HCT116 (cell line): ENCODE results near the gene MEN1. TPM values are rescaled to one million over a fixed set of nuclear protein-coding genes. Genes with fewer than 3 reads are reported as not detected.

Experiments
- ATAC-seq: fragments of 200-7000 bp; cut with Tn5 transposase; 2 replicates; pipeline ENCODE4 v1.9.1; 2020; ENCODE audit warnings: mild to moderate bottlenecking, moderate library complexity
- BruUV-seq: library from RNA; stranded (reverse); fragments of 400-500 nt; replicated peaks from 2 replicates; lab custom pipeline; 2021; lab: Mats Ljungman, UMichigan
- CTCF ChIA-PET: fragments of 300-600 bp; sonication (Branson Sonifier 250); formaldehyde crosslinking; loops from one replicate; lab custom pipeline; 2021; ENCODE audit warnings: antibody characterized with exemption; lab: Charles Lee
- POLR2A ChIA-PET: fragments of 300-600, 350-600 bp; sonication (Branson Sonifier 250); formaldehyde crosslinking; loops from one replicate; lab custom pipeline; 2021; ENCODE audit warnings: antibody characterized with exemption; lab: Charles Lee
- RAD21 ChIA-PET, 2 experiments: fragments of 300-600 bp; sonication (Branson Sonifier 250); formaldehyde crosslinking; loops; one replicate each; lab custom pipeline; 2023; ENCODE audit warnings: low total read pairs in 2 of 2; ENCODE audit not compliant: uncharacterized antibody in 2 of 2, unreplicated experiment in 2 of 2, low non-redundant PET in 1 of 2; lab: Charles Lee
- DNase-seq: peaks from one replicate; pipeline ENCODE4 v3.0.0-alpha.2; 2010; ENCODE audit warnings: low read depth, low spot score
- H2AFZ ChIP-seq: fragments of 200-600 bp; shearing (Covaris generic), sonication (generic); 2 replicates; pipeline ENCODE4 v1.6.1; 2017; ENCODE audit warnings: low read depth, mixed run types, mixed read lengths, antibody characterized with exemption, low read length; ENCODE audit not compliant: poor library complexity, severe bottlenecking
- H3K27ac ChIP-seq: 2 replicates; pipeline ENCODE4 v1.5.1; 2012; ENCODE audit warnings: low read depth, low read length
- H3K27me3 ChIP-seq: fragments of 200-600 bp; sonication (generic); 2 replicates; pipeline ENCODE4 v1.6.1; 2016; ENCODE audit warnings: mixed run types, low read length, mixed read lengths; ENCODE audit not compliant: insufficient read depth
- H3K36me3 ChIP-seq, 2 experiments: fragments of 200-500 bp in 1 of 2; fragments of 200-600 bp in 1 of 2; sonication (Bioruptor generic) in 1 of 2; sonication (generic) in 1 of 2; 2 replicates each; pipeline versions ENCODE4 v1.5.1 to v1.6.1; 2014 to 2016; ENCODE audit warnings: low read length in 2 of 2, inconsistent platforms in 1 of 2, mixed read lengths in 1 of 2, mixed run types in 1 of 2; ENCODE audit not compliant: insufficient read depth in 2 of 2, control insufficient read depth in 1 of 2
- H3K4me1 ChIP-seq, 2 experiments: fragments of 200-600 bp in 1 of 2; sonication (generic) in 1 of 2; 2 replicates each; pipeline versions ENCODE4 v1.5.1 to v1.6.1; 2012 to 2017; ENCODE audit warnings: low read length in 2 of 2, inconsistent platforms in 1 of 2, mild to moderate bottlenecking in 1 of 2, mixed read lengths in 1 of 2, mixed run types in 1 of 2, moderate library complexity in 1 of 2; ENCODE audit not compliant: insufficient read depth in 2 of 2, control insufficient read depth in 1 of 2
- H3K4me2 ChIP-seq: fragments of 200-600 bp; sonication (generic); 2 replicates; pipeline ENCODE4 v1.6.1; 2017; ENCODE audit warnings: mixed run types, low read length, mixed read lengths
- H3K4me3 ChIP-seq, 2 experiments: fragments of 200-600 bp in 1 of 2; sonication (generic) in 1 of 2; replicated peaks in 1 of 2; 2 replicates each; pipeline ENCODE4 v1.5.1; 2011 to 2016; ENCODE audit warnings: low read length in 2 of 2, control low read depth in 1 of 2, low read depth in 1 of 2, mild to moderate bottlenecking in 1 of 2, mixed read lengths in 1 of 2, mixed run types in 1 of 2
- H3K79me2 ChIP-seq: fragments of 200-600 bp; sonication (generic); 2 replicates; pipeline ENCODE4 v1.6.1; 2017; ENCODE audit warnings: mild to moderate bottlenecking, mixed run types, low read length, moderate library complexity, mixed read lengths; ENCODE audit not compliant: insufficient read depth
- H3K9ac ChIP-seq: fragments of 200-600 bp; sonication (generic); 2 replicates; pipeline ENCODE4 v1.6.1; 2016; ENCODE audit warnings: low read length, mixed read lengths
- H3K9me2 ChIP-seq: fragments of 200-600 bp; sonication (generic), shearing (Covaris generic); 2 replicates; pipeline ENCODE4 v1.6.1; 2017; ENCODE audit warnings: mixed run types, mild to moderate bottlenecking, moderate library complexity; ENCODE audit not compliant: insufficient read depth
- H3K9me3 ChIP-seq, 2 experiments: fragments of 200-500 bp in 1 of 2; fragments of 200-600 bp in 1 of 2; sonication (Bioruptor generic) in 1 of 2; sonication (generic) in 1 of 2; 2 replicates each; pipeline ENCODE4 v1.6.1; 2014 to 2017; ENCODE audit warnings: low read length in 2 of 2, mixed read lengths in 2 of 2, inconsistent platforms in 1 of 2, low read depth in 1 of 2, mild to moderate bottlenecking in 1 of 2, mixed run types in 1 of 2, moderate library complexity in 1 of 2; ENCODE audit not compliant: control insufficient read depth in 1 of 2, insufficient read depth in 1 of 2
- H4K20me1 ChIP-seq: fragments of 200-600 bp; sonication (generic), shearing (Covaris generic); 2 replicates; pipeline ENCODE4 v1.6.1; 2017; ENCODE audit warnings: mixed run types, mild to moderate bottlenecking, moderate library complexity; ENCODE audit not compliant: insufficient read depth
- ATF3 ChIP-seq: IDR thresholded peaks from 2 replicates; pipeline ENCODE4 v1.6.1; 2012
- CBX3 ChIP-seq: IDR thresholded peaks from 2 replicates; pipeline ENCODE4 v1.6.1; 2012; ENCODE audit warnings: low read depth
- CTCF ChIP-seq, 3 experiments: fragments of 200-600 bp in 1 of 3; sonication (generic) in 1 of 3; IDR thresholded peaks in 2 of 3; conservative IDR thresholded peaks in 1 of 3; 2 replicates each; pipeline ENCODE4 v1.5.1; 2012 to 2017; ENCODE audit warnings: low read depth in 2 of 3, low read length in 2 of 3, antibody characterized with exemption in 1 of 3, borderline replicate concordance in 1 of 3, control low read depth in 1 of 3, mild to moderate bottlenecking in 1 of 3, mixed read lengths in 1 of 3, mixed run types in 1 of 3, moderate library complexity in 1 of 3; ENCODE audit not compliant: insufficient read depth in 1 of 3
- ELF1 ChIP-seq: IDR thresholded peaks from 2 replicates; pipeline ENCODE4 v1.6.1; 2012; ENCODE audit warnings: low read depth, borderline replicate concordance
- EZH2 ChIP-seq: fragments of 200-600 bp; sonication (generic); IDR thresholded peaks from 2 replicates; pipeline ENCODE4 v1.6.1; 2017; ENCODE audit warnings: antibody characterized with exemption, mixed run types
- EZH2phosphoT487 ChIP-seq: fragments of 200-600 bp; IDR thresholded peaks from 2 replicates; pipeline ENCODE4 v1.6.1; 2018; ENCODE audit warnings: antibody characterized with exemption, borderline replicate concordance
- FOSL1 ChIP-seq: IDR thresholded peaks from 2 replicates; pipeline ENCODE4 v1.6.1; 2012; ENCODE audit warnings: low read depth
- JUND ChIP-seq: IDR thresholded peaks from 2 replicates; pipeline ENCODE4 v1.6.1; 2012
- MAX ChIP-seq: IDR thresholded peaks from 2 replicates; pipeline ENCODE4 v1.6.1; 2012
- RAD21 ChIP-seq: IDR thresholded peaks from 2 replicates; pipeline ENCODE4 v1.6.1; 2012; ENCODE audit warnings: low read depth, mild to moderate bottlenecking
- SIN3A ChIP-seq: IDR thresholded peaks from 2 replicates; pipeline ENCODE4 v1.6.1; 2012; ENCODE audit warnings: low read depth
- SP1 ChIP-seq: IDR thresholded peaks from 2 replicates; pipeline ENCODE4 v1.6.1; 2012; ENCODE audit warnings: low read depth
- TCF7L2 ChIP-seq: IDR thresholded peaks from 2 replicates; pipeline ENCODE4 v1.7.0; 2011; ENCODE audit warnings: borderline replicate concordance, inconsistent platforms; ENCODE audit not compliant: insufficient read depth, insufficient read length; ENCODE audit errors: extremely low read depth
- YY1 ChIP-seq: IDR thresholded peaks from 2 replicates; pipeline ENCODE4 v1.6.1; 2011; ENCODE audit warnings: low read length, low read depth, moderate library complexity, mild to moderate bottlenecking; ENCODE audit not compliant: insufficient replicate concordance; ENCODE audit errors: extremely low read depth
- ZBTB33 ChIP-seq: IDR thresholded peaks from 2 replicates; pipeline ENCODE4 v1.6.1; 2011; ENCODE audit warnings: mild to moderate bottlenecking, low read length, moderate library complexity; ENCODE audit not compliant: insufficient replicate concordance; ENCODE audit errors: extremely low read depth
- ZNF274 ChIP-seq: fragments of 200-500 bp; sonication (Bioruptor generic); IDR thresholded peaks from 2 replicates; pipeline ENCODE4 v1.6.1; 2014; ENCODE audit warnings: mild to moderate bottlenecking, low read depth, low read length, inconsistent platforms
- intact Hi-C: fragments of 100-400 bp; cut with micrococcal nuclease; formaldehyde crosslinking; loops from 2 replicates; pipeline ENCODE4 v1.10.0; 2022
- total RNA-seq: library from RNA; stranded (reverse); gene quantifications from one replicate; pipeline ENCODE4 v1.2.1, GENCODE V29; 2021; ENCODE audit not compliant: unreplicated experiment

The MEN1 gene
- total RNA-seq, 1 experiment from 2014 or later: 62.1 TPM

GRCh38 chr11:64790205-64791095 lies 19.9 kb downstream of the MEN1 start (continued):
- TF ChIP-seq CTCF (IDR thresholded peaks at IDR 0.05 in 2 of 3, conservative IDR thresholded peaks at IDR 0.05 in 1 of 3; ENCODE audit: borderline replicate concordance in 1 of 3, insufficient read depth in 1 of 3, low read depth in 2 of 3, low read length in 2 of 3) (no peak), FOSL1 (no peak), JUND (no peak), CBX3 (no peak), SIN3A (no peak), SP1 (no peak), RAD21 (no peak), ELF1 (no peak), ZNF274 (no peak), EZH2phosphoT487 (no peak)

GRCh38 chr11:64789331-64790204 lies 20.8 kb downstream of the MEN1 start:
- CTCF ChIA-PET: no interaction called here

More at GRCh38 chr11:64789331-64790204, 20.8 kb downstream of the MEN1 start:
- ATAC-seq: no peak
- no peak for DNase-seq
- no TSS peak for BruUV-seq
- no peak overlapping the region for H3K9ac ChIP-seq
- no peaks in the 10 kb centered on the region for H4K20me1 ChIP-seq
- H3K4me3 ChIP-seq: no peak overlapping the region
- no peak overlapping the region for H2AFZ ChIP-seq
- H3K9me2 ChIP-seq: no peaks in the 10 kb centered on the region
- H3K9me3 ChIP-seq: no peaks in the 10 kb centered on the region
- peaks cover 2 to 4% of the 10 kb centered on the region in 2 experiments; a peak in 2 of 4 replicates for H3K4me1 ChIP-seq
- H3K79me2 ChIP-seq: no peaks in the 10 kb centered on the region
- TF ChIP-seq YY1 (no peak), ZBTB33 (no peak), ELF1 (no peak), ATF3 (no peak), TCF7L2 (no peak), EZH2 (no peak), RAD21 (no peak), SIN3A (no peak), MAX (no peak)
- intact Hi-C loops: loop anchor here (5.0 kb wide), 3 partner anchors 53 to 328 kb away; partner anchors contain the start of genes CDC42BPG and ZNHIT2
- no peak overlapping the region for H3K27ac ChIP-seq
- H3K4me2 ChIP-seq: no peak overlapping the region
- RAD21 ChIA-PET: no interaction called here
- no peaks in the 10 kb centered on the region for H3K27me3 ChIP-seq
- H3K36me3 ChIP-seq: no peaks in the 10 kb centered on the region; a peak in 1 of 4 replicates
- POLR2A ChIA-PET: interaction anchor here (0.8 to 2.0 kb wide), 2 partner anchors 11 to 13 kb away, joined by 6 to 9 read pairs; partner anchors contain the start of gene SF1
